Measurements from ENCODE around the gene CCDC88A. TPM values are rescaled to one million over a fixed set of nuclear protein-coding genes. Genes with fewer than 3 reads are reported as not detected.

Gene CCDC88A
- total and polyA plus RNA-seq, 2 donors (not counting 3 experiments of a cell fraction or from before 2014, with no cell fraction given): 21.1 to 77.4 TPM

- Histone ChIP-seq H3K27ac (ENCODE audit: insufficient read depth, low read depth, low read length) (no peak overlapping the region), H4K20me1 (replicated peaks; ENCODE audit: control insufficient read depth, extremely low read depth, insufficient read depth, low read length) (no peaks in the 10 kb centered on the region), H3K36me3 (ENCODE audit: control insufficient read depth in 2 of 2, extremely low read depth in 1 of 2, insufficient read depth in 2 of 2, low read length in 2 of 2) (no peaks in the 10 kb centered on the region), H3K9me1 (replicated peaks; ENCODE audit: control insufficient read depth, extremely low read depth, insufficient read depth, low read length) (no peaks in the 10 kb centered on the region), H3K79me2 (ENCODE audit: control insufficient read depth, insufficient read depth, low read length) (peaks cover 8% of the 10 kb centered on the region), H3K27me3 (ENCODE audit: control insufficient read depth in 2 of 2, insufficient read depth in 2 of 2, low read length in 2 of 2) (no peaks in the 10 kb centered on the region), H3K9me3 (replicated peaks; ENCODE audit: control insufficient read depth, insufficient read depth, low read length) (no peaks in the 10 kb centered on the region), H2AFZ (ENCODE audit: low read depth, low read length) (no peak overlapping the region), H3K4me1 (ENCODE audit: control insufficient read depth, extremely low read depth, insufficient read depth, low read length) (no peaks in the 10 kb centered on the region), H3K4me3 (replicated peaks in 1 of 3; ENCODE audit: insufficient read depth in 1 of 3, low read depth in 1 of 3, low read length in 3 of 3) (no peak overlapping the region), H3K4me2 (ENCODE audit: insufficient read depth, low read length) (no peak overlapping the region), H3K9ac (replicated peaks; ENCODE audit: extremely low read depth, insufficient read depth, low read length) (no peak overlapping the region)
- TF ChIP-seq CTCF (IDR thresholded peaks at IDR 0.05; ENCODE audit: extremely low read depth in 1 of 2, insufficient read depth in 1 of 2, low read depth in 1 of 2, low read length in 2 of 2) (no peak), MAX (IDR thresholded peaks at IDR 0.05; ENCODE audit: insufficient read depth, insufficient read length) (no peak), GATA2 (IDR thresholded peaks at IDR 0.05; ENCODE audit: insufficient read depth, insufficient read length, low read depth, low read length) (no peak), JUN (IDR thresholded peaks at IDR 0.05; ENCODE audit: borderline replicate concordance, insufficient read depth, insufficient read length, low read depth) (no peak), MYC (IDR thresholded peaks at IDR 0.05; ENCODE audit: low read depth, low read length) (no peak), FOS (IDR thresholded peaks at IDR 0.05; ENCODE audit: borderline replicate concordance, insufficient read depth, low read length) (no peak), POLR2AphosphoS5 (IDR thresholded peaks at IDR 0.05; ENCODE audit: insufficient read depth, low read depth, low read length) (no peak), POLR2A (IDR thresholded peaks at IDR 0.05; ENCODE audit: low read depth, low read length) (no peak), EZH2 (IDR thresholded peaks at IDR 0.05; ENCODE audit: borderline replicate concordance, low read depth, low read length, severe bottlenecking) (no peak)
- FAIRE-seq: no peak
- CTCF ChIA-PET: interaction anchor here (1.3 to 2.3 kb wide), 2 partner anchors 19 to 47 kb away, joined by 3 to 5 read pairs; no protein-coding TSS in a partner anchor
- intact Hi-C loops (cut with micrococcal nuclease) (no loop called here), dilution Hi-C loops (cut with MboI; ENCODE audit: extremely low pct_ligation_motif_present, low sequenced_read_pairs) (no loop called here)
- BruUV-seq (replicated peaks): no TSS peak
- POLR2A ChIA-PET: no interaction called here
- no peak for DNase-seq (ENCODE audit: low read depth, low spot score)
Measured at GRCh38 chr2:55384786-55385185, 34.9 kb downstream of the CCDC88A start.

Measured in endothelial cell of umbilical vein (primary cell).